Astrocyte of the spinal cord (primary cell): ENCODE data around the gene RET.

Source experiments
- DNase-seq: peaks from one replicate; pipeline ENCODE4 v3.0.0; 2011; ENCODE audit warnings: low read depth, low spot score
- H3K4me3 ChIP-seq: 2 replicates; pipeline ENCODE4 v1.5.1; 2011; ENCODE audit warnings: low read depth, mild to moderate bottlenecking, low read length, moderate library complexity
- CTCF ChIP-seq: IDR thresholded peaks from 2 replicates; pipeline ENCODE4 v1.5.1; 2012; ENCODE audit warnings: low read depth, mild to moderate bottlenecking, low read length, inconsistent platforms
- in situ Hi-C: cut with HindIII; loops from 2 replicates; pipeline ENCODE4 v1.10.0; 2017; ENCODE audit warnings: low sequenced_read_pairs

Gene RET

GRCh38 chr10:43065761-43066160 is 11.1 kb upstream of the RET start:
- no peak for TF ChIP-seq CTCF
- DNase-seq, result no peak
- in situ Hi-C loops, result no loop called here
- H3K4me3 ChIP-seq, result no peak overlapping the region

GRCh38 chr10:43066481-43066880 is 10.4 kb upstream of the RET start:
- in situ Hi-C loops, result no loop called here
- no peak for TF ChIP-seq CTCF
- no peak for DNase-seq
- H3K4me3 ChIP-seq, result no peak overlapping the region

- TF ChIP-seq CTCF, result no peak
- no peak for DNase-seq
- in situ Hi-C loops, result no loop called here
- H3K4me3 ChIP-seq, result no peak overlapping the region
Measured at GRCh38 chr10:43067391-43068135, 9.3 kb upstream of the RET start.

- no peak for TF ChIP-seq CTCF
- no peak overlapping the region for H3K4me3 ChIP-seq
- in situ Hi-C loops, result no loop called here
- DNase-seq, result no peak
Measured at GRCh38 chr10:43068136-43068395, 8.8 kb upstream of the RET start.

- in situ Hi-C loops, result no loop called here
- no peak for TF ChIP-seq CTCF
- DNase-seq, result no peak
- H3K4me3 ChIP-seq, result no peak overlapping the region
Measured at GRCh38 chr10:43068471-43069210, 8.2 kb upstream of the RET start.

- DNase-seq, result no peak
- no peak for TF ChIP-seq CTCF
- in situ Hi-C loops, result no loop called here
- H3K4me3 ChIP-seq, result no peak overlapping the region
Measured at GRCh38 chr10:43069211-43069515, 7.7 kb upstream of the RET start.

GRCh38 chr10:43069579-43069978 is 7.3 kb upstream of the RET start:
- TF ChIP-seq CTCF, result no peak
- DNase-seq, result no peak
- in situ Hi-C loops, result no loop called here
- H3K4me3 ChIP-seq, result no peak overlapping the region
